Effector memory CD8-positive, alpha-beta T cell (primary cell): Measurements from ENCODE around the gene BTBD19.

ENCODE experiments used
- ATAC-seq: fragments of 150-1000 bp; cut with Tn5 transposase; replicated peaks from 2 replicates; pipeline ENCODE4 v1.10.0; 2021; ENCODE audit warnings: mild to moderate bottlenecking, moderate library complexity
- DNase-seq, 3 experiments: peaks; one replicate each; pipeline ENCODE4 v3.0.0; 2021
- H3K27ac Mint-ChIP-seq, 2 donors: one replicate each; pipeline ENCODE4 v1.8.0; 2022; ENCODE audit warnings: mild to moderate bottlenecking in 2 of 2, mixed read lengths in 2 of 2, moderate library complexity in 2 of 2
- H3K27me3 Mint-ChIP-seq, 2 donors: one replicate each; pipeline ENCODE4 v1.8.0; 2022; ENCODE audit warnings: mixed read lengths in 2 of 2
- H3K36me3 Mint-ChIP-seq: one replicate; pipeline ENCODE4 v1.8.0; 2022; ENCODE audit warnings: mild to moderate bottlenecking, moderate library complexity, mixed read lengths; ENCODE audit not compliant: insufficient read depth
- H3K4me1 Mint-ChIP-seq, 2 donors: one replicate each; pipeline ENCODE4 v1.8.0; 2022; ENCODE audit warnings: low read depth in 2 of 2, mixed read lengths in 2 of 2
- H3K4me3 Mint-ChIP-seq, 2 donors: one replicate each; pipeline ENCODE4 v1.8.0; 2022; ENCODE audit warnings: mild to moderate bottlenecking in 2 of 2, mixed read lengths in 2 of 2, moderate library complexity in 2 of 2
- H3K9me3 Mint-ChIP-seq, 2 donors: one replicate each; pipeline ENCODE4 v1.8.0; 2022; ENCODE audit warnings: mixed read lengths in 2 of 2

Gene BTBD19

GRCh38 chr1:44853201-44853600 is 44.9 kb downstream of the BTBD19 start:
- Mint-ChIP-seq H3K4me1 (no peaks in the 10 kb centered on the region), H3K27ac (no peak overlapping the region), H3K4me3 (no peak overlapping the region), H3K9me3 (no peaks in the 10 kb centered on the region), H3K27me3 (no peaks in the 10 kb centered on the region), H3K36me3 (peaks cover 8% of the 10 kb centered on the region)
- no peak for ATAC-seq
- no peak for DNase-seq

- no peak for DNase-seq
- H3K27ac Mint-ChIP-seq: peak overlapping the region in 1 of 2 donors; percentile 38
These were observed 46.6 kb downstream of the BTBD19 start for GRCh38 chr1:44854970-44855369.

GRCh38 chr1:44855742-44856141 is 47.4 kb downstream of the BTBD19 start:
- H3K27me3 Mint-ChIP-seq: no peaks in the 10 kb centered on the region
- no peaks in the 10 kb centered on the region for H3K9me3 Mint-ChIP-seq
- DNase-seq (no peak), ATAC-seq (no peak)
- H3K36me3 Mint-ChIP-seq: peaks cover 8% of the 10 kb centered on the region
- no peaks in the 10 kb centered on the region for H3K4me1 Mint-ChIP-seq
- no peak overlapping the region for H3K27ac Mint-ChIP-seq
- H3K4me3 Mint-ChIP-seq: no peak overlapping the region

More at GRCh38 chr1:44854970-44855369, 46.6 kb downstream of the BTBD19 start:
- Mint-ChIP-seq H3K4me1 (no peaks in the 10 kb centered on the region), H3K27me3 (no peaks in the 10 kb centered on the region), H3K36me3 (peaks cover 8% of the 10 kb centered on the region), H3K4me3 (no peak overlapping the region), H3K9me3 (no peaks in the 10 kb centered on the region)
- no peak for ATAC-seq

- Mint-ChIP-seq H3K27ac (no peak overlapping the region), H3K4me1 (peaks cover 0 to 1% of the 10 kb centered on the region in 2 donors), H3K9me3 (no peaks in the 10 kb centered on the region), H3K27me3 (no peaks in the 10 kb centered on the region), H3K36me3 (peaks cover 8% of the 10 kb centered on the region), H3K4me3 (no peak overlapping the region)
- ATAC-seq: no peak
- DNase-seq: no peak
These were observed 49.1 kb downstream of the BTBD19 start for GRCh38 chr1:44857446-44857845.

- peaks cover 7% of the 10 kb centered on the region for H3K36me3 Mint-ChIP-seq
- no peak overlapping the region for H3K27ac Mint-ChIP-seq
- no peak for DNase-seq
- no peaks in the 10 kb centered on the region for H3K9me3 Mint-ChIP-seq
- H3K4me3 Mint-ChIP-seq: no peak overlapping the region
- H3K27me3 Mint-ChIP-seq: no peaks in the 10 kb centered on the region
- no peak for ATAC-seq
- H3K4me1 Mint-ChIP-seq: peaks cover 0 to 1% of the 10 kb centered on the region in 2 donors
These were observed 52.0 kb downstream of the BTBD19 start for GRCh38 chr1:44860331-44860730.

- H3K36me3 Mint-ChIP-seq: peaks cover 3% of the 10 kb centered on the region
- no peak for DNase-seq
- no peak for ATAC-seq
- H3K9me3 Mint-ChIP-seq: no peaks in the 10 kb centered on the region
- peaks cover 0 to 1% of the 10 kb centered on the region in 2 donors for H3K4me1 Mint-ChIP-seq
- no peaks in the 10 kb centered on the region for H3K27me3 Mint-ChIP-seq
- no peak overlapping the region for H3K27ac Mint-ChIP-seq
- no peak overlapping the region for H3K4me3 Mint-ChIP-seq
These were observed 52.6 kb downstream of the BTBD19 start for GRCh38 chr1:44860891-44861425.

- Mint-ChIP-seq H3K27me3 (no peaks in the 10 kb centered on the region), H3K36me3 (peaks cover 6% of the 10 kb centered on the region), H3K9me3 (no peaks in the 10 kb centered on the region), H3K27ac (no peak overlapping the region), H3K4me1 (peaks cover 0 to 1% of the 10 kb centered on the region in 2 donors), H3K4me3 (no peak overlapping the region)
- DNase-seq: no peak
- no peak for ATAC-seq
These were observed 54.6 kb downstream of the BTBD19 start for GRCh38 chr1:44862829-44863401.
